HCEC 1CT (cell line): Measurements from ENCODE around the gene CDK11A.

ENCODE experiments used
- DNase-seq: peaks from one replicate; pipeline ENCODE4 v3.0.0-alpha.2; 2017

The CDK11A gene

DNA sequence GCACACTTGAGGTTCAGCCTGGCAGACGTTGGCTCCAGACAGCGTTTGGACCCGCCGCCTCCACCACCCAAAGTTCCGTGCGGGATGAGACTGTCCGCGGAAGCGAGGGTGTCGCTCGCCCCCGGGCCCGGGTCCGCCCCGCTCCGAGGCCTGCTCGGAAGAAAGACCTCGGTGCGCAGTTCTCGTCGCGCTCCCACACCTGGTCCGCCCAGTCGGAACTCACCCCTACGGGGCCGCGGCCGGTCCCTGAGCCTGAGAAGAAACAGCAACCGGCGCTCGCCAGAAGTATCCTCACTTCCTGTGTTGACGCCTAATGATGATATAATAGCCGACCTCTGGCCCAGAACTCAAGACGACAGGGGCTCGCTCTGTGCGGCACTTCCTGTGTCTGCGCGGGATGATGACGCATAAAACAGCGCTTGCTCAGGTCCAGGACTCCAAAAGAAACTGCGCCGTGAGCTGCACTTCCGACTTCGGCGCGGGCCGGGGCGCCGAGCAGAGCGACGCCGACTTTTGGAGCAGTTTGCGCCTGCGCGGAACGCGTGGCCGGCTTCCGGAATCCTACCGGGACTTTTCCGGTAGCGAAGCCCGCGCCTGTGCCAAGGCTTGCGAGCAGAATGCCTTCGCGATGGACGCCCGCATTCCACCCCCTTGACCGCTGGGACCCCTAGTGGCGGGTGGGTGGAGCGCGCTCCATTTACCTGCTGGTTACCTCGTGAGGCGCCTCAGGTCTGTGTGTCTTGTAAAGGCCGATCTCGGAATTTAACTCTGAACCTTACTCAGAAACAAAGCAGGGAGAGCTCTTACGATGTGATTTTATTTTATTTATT, at the start of gene CDK11A:
Gene CDK11A, minus strand, starts transcription at position 323 of the 830 bp plus-strand sequence. CDS start 1,539 bp downstream, outside the sequence.
- DNase-seq = peak; percentile 100

DNA sequence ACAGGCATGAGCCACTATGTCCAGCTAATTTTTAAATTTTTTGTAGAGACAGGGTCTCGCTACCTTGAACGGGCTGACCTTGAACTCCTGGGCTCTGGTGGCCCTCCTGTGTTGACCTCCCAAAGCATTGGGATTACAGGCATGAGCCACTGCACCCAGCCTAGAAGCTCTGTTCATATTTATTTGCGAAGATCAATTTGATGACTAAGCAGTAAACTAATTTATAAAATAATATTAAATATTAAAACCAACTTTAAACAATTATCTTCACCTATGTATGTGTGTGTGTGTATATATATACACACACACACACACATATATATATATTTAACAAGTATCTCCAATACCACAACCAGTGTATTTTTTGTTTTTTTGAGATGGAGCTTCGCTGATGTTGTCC, 49.7 kb upstream of the CDK11A start:
- no peak for DNase-seq

DNA sequence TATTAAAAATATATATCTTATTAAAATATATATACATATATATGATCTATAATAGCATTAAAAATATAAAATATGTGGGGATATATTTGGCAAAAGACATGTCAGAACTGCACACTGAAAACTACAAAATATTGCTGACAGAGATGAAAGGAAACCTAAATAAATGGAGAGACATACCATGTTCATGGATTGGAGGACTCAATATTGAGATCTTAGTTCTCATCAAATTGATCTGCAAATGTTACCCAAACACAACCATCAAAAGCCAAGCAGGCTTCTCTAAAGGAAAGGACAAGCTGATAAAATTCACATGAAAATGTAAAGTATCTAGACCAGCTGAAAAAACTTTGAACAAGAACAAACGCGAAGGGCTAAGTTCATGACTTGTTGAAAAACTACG, 46.9 kb upstream of the CDK11A start:
- no peak for DNase-seq

DNA sequence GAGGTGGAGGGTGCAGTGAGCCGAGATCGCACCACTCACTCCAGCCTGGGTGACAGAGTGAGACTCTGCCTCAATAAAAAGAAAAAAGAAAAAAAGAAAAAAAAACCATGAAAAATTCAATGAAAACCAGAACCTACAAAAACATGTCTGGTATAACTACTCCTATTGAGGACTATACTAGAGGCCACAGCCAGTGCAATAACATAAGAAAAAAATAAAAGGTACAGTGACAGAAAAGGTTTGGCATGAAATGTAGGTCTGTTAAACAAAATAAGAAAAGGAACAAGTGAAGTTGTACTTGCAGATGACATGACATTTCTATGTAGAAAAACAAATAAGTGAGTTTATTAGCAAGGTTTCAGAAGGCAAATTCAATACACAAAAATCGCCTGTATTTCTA, 45.9 kb upstream of the CDK11A start:
- DNase-seq = no peak

DNA sequence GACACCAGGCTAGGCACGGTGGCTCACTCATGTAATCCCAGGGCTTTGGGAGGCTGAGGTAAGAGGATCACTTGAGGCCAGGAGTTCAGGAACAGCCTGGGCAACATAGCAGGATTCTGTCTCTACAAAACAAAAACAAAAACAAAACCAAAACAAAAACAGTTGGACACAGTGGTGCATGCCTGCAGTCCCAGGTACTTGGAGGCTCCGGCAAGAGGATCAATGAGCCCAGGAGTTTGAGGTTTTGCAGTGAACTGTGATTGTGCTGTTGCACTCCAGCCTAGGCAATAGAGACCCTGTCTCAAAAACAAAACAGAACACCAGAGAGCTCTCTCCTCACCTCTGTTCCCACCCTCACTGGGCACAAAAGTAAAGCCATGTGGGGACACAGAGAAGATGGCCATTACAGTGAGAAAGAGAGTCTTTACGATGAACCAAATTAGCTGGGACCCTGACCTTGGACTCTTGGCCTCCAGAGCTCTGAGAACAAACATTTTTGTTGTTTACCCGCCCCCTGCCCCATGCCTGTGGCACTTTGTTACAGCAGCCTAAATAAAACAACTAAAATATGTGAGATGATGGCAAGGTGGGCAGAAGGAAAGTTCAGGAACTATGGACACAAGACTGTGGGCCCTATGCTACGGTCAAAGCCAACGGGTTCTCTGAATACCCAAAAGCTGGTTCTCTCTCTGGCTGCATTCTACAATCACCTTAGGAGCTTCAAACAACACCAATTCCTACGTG, 44.3 kb upstream of the CDK11A start:
- DNase-seq = no peak

DNA sequence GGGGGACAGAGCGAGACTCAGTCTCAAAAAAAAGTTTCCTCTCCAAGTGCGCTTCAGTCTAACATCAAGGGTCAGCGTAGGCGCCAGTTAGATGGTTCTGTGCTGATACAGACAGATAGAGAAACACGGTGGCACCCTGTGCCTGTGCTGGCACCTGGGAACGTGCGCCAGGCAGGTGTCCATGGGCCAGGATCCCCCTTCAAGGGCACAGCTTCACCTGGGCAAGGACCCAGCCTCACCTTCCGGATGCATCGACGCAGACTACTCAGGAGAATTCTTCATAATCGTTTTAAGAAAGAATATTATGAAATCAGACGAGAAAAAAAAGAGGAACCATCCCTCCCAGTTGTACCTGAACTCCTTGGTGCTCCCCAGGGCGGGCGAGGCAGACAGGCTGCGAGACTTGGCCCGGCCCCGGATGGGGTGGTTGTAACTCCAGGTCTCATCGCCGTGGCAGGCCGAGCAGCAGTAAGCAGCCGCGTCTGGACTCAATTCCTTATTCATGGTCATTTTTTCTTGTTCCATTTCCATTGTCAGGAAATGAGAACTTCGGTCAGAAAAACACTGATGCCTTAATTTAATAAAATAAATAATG, 40.8 kb upstream of the CDK11A start:
- DNase-seq = no peak

DNA sequence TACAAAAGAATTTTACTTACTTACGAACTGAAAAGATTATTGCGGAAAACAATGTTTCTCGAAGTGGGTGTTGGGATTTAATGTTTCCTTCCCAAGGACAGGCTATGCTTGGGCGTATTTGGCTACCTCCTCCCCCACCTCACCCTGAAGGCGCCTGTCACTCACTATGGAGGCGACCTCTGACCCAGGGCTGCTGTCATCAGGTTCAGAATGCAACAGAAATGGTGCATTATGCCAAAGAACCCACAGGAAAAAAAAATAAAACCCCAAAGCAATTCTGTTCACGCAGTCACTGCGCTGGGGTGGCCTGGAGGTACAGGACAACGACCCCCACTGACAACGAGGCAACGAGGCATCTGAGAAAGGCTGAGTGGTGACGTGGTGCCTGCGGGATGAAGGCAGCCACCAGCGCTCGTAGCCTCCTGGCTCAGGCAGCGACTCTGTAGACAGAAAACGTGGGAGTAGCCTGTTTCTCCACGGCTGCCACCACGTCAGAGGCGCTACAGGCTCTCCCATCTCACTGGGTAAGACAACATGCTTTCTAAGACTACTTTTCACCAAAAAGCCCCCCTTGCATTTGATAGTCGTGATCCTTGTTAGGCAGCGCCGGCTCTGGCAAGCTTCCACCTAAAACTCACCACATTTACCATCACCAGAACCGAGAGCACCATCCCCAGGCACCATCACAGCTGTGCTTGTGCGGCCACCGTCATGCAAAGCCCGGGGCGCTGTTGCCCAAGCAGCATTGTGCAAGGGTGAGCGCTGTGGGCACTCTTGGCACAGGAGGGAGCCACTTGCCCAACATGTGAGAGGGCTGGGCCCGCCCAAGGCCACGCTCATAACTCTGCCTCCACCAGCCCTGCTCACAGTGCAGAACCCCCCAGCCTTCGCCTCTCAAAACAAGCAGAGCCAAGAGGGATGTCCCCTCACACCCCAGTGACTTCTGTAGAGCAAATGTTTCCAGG, 39.8 kb upstream of the CDK11A start:
- DNase-seq = no peak

DNA sequence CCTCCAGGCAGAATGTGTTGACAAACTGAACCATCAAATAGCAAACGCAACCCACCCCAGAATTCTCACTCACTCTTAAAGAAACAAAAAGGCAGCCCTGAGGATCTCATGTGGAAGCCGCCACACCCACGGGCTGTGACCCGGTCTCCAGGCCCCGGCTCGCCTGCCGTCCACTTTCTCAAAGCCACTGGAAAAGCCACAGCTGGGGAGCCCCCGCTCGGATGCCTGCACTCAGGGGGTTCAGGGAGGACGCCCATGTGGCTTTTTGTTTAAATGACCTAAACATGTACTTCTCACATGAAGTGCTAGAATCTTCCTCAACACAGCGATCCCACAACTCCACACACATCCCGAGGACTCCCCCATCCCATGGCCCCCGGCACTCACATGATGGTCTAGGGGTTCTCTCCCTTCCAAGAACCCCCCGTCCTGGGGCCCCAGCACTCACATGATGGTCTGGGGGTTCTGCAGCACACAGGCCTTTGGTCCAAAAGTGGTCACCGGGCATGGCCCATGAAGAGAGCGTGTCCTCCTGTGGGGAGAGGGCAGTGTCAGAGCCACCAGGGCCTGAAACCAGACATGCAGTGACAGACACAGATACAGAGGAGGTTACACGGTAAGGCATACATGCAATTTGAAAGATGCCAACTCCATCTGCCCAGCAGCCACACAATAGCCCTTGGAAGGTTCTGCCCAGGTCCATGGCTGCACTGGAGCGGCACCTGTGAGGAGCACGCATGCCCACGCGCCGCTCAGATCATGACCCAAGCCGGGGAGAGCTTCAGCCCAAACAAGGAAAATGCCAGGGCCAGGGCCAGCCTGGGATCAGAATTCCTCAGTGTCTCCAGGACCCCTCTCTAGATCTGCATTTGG, 37.6 kb upstream of the CDK11A start:
- no peak for DNase-seq

DNA sequence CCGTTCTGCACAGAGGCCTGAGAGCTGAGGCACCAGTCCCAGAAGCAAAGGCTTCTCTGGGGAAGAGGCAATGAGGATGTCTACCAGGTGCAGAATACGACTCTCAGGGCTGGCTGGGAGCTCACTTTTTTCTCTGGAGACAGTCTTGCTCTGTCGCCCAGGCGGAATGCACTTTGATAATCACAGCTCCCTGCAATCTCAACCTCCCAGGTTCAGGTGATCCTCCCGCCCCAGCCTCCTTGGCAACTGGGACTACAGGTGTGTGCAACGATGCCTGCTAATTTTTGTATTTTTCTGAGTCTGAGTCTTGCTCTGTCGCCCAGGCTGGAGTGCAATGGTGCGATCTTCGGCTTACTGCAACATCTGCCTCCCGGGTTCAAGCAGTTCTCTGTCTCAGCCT, 36.6 kb upstream of the CDK11A start:
- DNase-seq = no peak

DNA sequence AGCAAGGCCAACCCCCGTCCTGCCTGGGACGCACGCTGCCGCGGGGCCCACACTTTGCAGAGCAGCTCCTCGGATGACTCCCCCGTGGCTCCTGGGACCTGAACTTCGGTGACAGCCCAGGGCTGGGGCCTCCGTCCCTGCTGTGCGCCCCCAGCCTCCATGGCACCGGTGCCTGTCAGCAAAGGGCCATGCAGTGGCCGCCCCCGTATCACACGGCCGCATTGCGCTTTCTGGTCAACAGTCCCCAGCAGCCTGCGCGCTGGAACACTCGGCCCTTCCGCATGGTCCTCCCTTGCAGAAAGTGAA, 36.1 kb upstream of the CDK11A start:
- no peak for DNase-seq

DNA sequence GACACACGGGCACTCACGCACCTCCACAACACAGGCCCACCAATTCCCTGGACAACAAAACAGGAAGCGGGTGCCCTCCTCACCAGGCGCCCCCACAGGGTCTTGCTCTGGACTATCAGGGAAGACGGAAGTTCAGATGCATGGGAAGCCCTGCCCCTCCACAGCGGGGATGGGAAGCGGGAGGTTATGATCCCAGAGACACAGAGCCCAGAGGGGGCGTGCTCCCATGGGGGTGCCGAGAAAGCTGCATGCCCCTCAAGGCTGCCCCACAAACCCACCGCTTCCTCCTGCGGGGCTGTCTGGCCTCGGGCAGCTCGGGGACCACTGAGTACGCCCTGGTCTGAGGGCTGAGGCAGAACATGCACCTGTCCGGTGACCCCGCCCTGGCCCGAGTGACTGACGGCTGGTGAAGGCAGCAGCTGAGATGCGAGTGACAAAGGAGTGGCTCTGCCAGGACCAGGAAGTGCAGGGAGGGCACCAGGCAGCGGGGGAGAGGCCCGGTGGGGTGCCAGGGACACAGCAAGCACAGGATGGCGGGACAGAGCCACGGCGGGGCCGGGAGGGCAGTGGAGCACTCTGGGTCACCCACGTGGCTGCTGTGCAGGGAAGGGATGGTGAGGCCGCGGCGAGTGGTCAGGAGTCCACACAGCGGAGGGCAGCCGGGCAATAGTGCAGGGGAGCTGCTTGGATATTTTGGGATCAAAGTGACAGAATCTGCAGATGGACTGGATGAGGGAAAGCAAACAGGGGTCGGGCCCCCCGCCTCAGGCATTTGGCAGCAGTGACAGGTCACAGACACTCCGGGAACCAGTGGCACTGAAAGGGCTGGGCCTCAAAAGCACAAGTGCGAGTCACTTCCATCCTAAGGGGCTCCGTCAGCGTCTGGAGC, 35.5 kb upstream of the CDK11A start:
- no peak for DNase-seq

DNA sequence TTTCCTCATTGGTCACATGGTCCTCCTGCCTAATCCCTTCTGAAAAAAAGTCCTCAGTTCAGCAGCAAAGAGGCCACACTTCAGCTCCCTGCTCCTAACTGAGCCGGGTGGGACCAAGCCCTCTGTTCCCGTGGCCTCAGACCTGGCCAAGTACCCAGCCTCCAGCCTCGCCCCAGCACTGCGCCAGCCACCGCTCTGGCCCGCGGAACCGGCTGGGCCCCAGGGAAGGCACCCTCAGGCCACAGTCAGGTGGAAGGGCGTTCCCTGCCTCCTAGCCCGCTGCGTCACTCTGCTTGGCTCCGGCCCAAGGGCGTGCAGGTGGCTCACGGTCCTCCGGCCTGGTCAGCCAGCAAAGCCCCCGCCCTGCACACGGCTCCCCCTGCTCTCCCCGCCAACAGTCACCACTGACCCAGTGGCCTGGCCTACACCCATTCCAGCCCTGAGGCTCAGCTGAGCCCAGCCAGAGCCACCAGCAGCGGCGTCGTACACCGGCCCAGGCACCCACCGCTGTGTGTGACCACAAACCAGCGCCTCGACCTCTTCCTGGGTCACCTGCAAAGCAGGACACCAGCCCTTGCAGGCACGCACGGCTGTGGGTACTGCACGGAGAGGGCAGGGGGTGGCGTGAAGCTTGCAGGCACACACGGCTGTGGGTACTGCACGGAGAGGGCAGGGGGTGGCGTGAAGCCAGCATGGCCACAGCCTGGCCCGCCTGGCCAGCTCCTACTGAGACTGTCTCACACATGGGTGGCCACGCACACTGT, 34.7 kb upstream of the CDK11A start:
- DNase-seq = no peak

DNA sequence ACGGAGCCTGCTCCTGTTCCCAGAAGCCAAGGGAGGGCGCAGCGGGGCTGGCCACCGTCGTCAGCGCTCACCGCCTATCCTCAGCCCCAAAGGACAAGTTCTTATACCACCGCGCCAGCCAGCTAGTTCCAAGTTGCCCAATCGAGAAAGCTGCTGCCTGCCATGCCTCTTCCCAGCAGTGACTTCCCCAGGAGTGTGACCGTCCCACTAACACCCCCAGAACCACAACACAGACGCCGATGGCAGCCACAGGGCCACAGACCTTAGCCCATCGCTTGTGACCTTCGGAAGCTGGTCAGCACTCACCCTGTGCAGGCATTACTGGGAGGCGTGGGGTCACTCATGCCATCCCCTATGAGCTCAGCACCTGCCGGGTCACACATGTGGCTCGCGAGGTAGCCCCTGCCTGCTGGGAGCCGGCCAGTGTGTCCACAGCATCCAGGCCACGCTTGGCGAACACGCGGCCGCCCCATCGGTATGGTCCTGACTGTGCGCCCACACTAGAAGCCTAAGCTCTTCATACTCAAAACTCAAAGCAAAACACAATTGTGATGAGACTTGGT, 34.0 kb upstream of the CDK11A start:
- DNase-seq = no peak

DNA sequence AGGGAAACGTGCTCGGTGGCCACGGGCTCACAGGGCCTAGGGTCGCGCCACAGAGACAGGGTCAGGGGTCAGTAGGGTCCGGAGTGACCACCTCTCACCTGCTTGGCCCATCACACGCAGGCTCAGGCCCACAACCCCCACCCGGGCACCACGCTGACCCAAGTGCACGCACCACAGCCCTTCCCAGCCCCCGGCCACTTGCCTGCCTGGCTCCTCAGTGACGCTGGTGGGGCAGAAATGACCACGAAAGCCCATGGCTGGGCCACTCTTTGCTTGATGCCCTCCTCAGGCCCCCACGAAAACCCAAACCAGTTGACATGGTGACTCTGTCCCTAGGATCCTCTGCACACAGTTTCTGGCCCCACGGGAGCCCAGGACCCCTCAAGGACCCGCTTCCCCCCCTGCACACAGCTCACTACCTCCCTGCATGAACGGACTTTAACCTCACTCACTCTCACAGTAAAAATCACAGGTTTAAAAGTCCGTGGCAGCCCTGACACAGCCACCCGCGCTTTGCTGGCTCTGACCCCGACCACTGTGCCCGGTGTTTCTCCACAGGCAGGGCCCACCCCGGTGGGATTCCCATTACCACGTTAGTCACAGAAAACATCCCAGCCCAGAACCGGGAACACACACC, 33.4 kb upstream of the CDK11A start:
- no peak for DNase-seq

DNA sequence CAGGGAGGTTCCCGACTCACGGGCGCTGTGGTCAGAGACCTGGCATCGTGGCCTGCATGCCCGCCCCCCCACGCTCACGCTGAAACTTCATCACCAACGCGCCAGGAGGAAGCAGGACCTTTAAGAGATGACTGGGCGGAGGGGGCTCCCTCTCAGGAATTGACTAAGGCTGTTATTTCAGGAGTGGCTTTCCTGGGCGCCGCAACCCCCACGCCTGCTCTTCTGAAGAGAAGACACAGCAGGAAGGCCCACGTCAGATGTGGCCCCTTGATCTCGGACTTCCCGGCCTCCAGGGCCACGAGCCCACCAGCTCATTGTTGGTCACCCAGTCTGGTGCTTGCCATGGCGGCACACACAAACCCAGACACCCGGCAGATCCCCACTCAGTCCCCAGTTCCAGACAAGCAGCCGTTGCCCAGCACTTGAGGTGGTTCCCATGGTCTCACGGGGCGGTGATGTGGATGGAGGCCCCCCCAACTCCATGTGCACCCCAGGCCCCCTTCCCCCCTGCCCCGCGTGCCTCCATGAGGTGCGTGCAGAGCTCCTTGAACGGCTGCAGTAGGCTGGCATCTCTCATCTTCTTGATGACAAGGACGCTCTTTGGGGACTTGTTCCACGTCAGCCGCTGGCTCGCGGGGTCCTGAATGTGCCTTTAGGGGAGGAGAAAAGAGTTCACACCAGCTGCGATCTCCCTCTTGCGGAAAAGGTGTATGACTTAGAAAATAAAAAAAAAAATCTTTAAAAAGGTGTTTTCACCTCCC, 32.7 kb upstream of the CDK11A start:
- DNase-seq = no peak

DNA sequence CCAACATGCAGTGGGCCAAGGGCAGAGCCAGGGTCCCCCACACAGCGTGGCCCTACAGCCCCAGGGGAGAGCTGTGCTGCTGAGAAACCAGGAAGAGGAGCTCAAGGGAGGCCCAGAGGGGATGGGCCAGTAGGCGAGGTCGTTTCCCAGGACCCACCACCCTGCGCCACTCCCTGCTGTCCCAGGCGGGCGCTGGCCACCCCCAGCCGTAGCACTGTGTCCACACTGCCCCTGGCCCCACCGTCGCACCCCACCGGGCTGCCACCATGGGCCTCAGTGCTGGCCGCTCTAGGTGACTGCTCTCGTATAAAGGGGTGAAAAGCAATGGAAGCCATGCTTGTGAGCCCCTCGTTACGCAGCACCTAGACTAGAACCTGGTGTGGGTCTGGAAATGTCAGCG, 31.7 kb upstream of the CDK11A start:
- no peak for DNase-seq

DNA sequence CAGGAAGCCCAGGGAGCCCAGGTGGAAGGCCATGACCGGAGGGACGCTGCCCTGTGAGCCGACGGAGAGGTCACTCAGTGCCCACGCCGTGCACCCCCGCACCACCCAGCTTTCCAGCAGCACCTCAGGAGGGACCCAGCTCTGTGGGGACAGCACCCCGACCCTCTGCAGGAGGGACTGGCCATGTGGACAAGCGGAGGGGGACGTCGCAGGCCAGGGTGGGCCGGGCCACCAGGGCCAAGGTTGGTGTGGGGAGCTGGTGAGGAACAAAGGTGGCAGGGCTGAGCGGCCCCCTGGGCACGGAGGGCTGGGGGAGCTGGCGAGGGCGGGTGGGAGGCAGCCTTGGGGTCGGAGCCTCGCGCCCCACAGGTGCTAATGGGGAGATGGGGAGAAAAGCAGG, 31.3 kb upstream of the CDK11A start:
- DNase-seq = no peak

DNA sequence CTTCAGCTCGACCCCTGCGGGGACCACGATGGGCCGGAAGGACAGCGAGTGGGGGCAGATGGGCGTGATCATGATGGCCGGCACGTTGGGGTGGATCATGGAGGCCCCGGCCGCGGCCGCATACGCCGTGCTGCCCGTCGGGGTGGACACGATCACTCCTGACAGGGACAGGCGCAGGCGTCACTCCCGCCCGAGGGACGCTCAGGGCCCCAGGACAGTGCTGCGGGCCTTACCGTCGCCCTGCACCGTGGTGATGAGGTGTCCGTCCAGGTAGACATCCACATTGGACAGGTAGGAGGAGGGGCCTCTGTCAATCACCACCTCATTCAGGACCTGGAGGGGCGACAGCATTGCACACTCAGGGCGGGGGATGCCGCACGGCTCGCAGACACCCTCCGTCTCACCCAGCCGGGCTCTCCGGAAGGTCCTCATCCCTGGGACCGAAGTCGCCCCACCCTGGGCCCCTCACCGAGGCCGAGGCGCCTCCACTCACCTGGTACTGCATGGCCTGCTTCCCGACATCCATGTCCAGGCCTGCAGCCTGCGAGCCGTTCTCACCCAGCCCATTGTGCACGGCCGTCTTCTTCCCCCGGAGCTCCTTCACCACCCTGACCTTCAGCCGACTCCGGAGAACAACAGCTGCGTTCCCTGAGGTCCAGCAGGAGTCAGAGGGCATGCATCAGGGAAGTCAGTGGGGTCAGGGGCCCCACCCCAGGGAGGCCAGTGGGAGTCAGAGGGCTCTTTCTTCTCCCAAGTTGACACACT, 30.1 kb upstream of the CDK11A start:
- no peak for DNase-seq
